ENCODE results near the gene CA6.
"Not testable (repeated sequence)": the region's sequence is repeated elsewhere in the genome, so short reads cannot be mapped to it uniquely, and the experiment has no call there.

Gene CA6

DNA sequence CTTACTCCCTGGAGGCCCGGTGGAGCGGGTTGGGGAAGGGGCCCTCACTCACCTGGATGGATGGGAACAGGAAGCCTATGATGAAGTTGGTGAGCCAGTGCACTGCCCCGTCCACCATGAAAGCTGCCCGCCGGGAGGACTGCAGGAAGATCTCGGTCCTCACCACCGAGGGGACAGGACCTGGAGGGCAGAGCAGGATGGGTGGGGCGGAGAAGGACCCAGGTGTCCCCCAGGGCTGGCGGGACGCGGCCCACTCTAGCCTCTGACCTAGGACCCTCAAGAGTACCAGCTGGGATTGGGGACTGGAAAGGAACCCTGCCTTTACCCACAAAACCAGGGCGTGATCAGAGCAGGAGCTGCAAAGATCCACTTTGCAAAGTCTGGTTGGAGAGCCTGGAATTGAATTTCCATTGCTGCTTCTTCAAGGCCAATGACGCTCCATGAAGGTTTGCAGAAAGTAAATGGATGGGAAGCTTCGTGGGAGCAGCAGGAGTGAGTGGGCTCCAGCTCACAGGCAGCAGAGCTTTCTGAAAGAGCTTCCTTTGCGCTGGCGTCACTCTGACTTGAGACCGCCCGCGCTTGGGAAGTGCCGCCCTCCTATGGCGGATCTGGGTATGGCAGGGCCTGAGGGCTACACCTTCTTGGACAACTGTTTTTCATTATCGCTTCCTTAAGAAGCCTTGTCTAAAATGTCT, 59.2 kb downstream of the CA6 start:
- DNase-seq (ENCODE audit: low read depth), result peak; percentile 68

DNA sequence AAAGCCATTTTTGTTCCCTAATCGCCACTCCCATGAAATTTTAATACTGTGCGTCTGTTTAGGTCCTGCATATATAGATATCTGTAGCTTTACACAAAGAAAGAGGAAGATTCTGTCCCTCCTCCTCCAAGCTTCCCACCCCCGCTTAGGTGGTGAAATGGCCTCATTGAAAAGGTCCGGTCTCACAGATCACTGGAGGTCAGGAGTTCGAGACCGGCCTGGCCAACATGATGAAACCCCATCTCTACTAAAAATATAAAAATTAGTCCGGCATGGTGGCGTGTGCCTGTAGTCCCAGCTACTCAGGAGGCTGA, 59.7 kb downstream of the CA6 start:
- DNase-seq (ENCODE audit: low read depth), result no peak

DNA sequence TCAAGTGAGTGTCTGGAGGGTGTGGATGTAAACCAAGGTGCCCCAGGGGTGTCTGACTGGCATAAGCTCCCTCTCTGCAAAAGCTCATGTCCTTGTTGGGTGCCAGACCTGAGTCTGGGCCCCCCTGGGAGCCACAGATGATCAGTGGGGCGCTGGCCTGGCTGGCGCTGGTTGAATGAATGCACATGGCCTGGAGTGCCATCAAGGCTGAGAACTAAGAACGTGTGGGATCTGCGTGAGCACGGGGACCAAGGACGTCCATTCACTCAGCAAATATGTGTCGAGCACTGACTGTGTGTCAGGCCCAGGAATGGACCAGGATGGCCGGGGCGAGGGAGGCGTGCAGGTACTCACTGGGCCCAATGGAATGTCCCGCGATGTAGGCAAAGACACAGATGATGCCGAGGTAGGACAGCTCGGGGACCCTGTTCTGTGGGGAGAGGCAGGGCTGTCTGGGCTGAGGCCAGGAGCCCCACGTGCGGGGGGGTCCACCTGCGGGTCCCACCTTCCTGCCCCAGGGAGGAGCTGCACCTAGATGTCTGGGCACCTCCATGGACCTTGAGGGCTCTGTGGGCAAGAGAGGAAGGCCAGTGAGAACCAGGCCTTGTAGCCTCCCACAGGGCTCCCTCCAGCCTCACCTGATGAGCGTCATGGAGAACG, 61.4 kb downstream of the CA6 start:
- DNase-seq (ENCODE audit: low read depth), result no peak

DNA sequence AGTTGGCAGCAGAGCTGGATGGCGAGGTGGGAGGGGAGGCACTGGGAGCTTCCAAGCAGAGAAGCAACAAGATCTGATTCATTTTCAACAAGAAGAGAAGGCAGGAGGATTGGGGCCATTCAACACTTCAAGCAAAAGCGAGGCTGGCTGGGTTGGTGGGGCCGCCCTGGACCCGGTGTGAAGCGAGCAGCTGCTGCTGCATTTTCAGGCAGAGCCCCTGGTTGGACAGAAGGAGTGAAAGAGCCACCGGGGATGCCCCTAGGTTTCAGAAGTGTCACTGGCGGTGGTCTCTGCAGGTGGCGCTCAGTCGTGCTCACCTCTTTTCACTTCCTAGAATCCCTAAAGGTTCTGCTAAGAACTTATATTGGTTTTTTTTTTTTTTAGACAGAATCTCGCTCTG, 62.6 kb downstream of the CA6 start:
- DNase-seq (ENCODE audit: low read depth), result no peak

DNA sequence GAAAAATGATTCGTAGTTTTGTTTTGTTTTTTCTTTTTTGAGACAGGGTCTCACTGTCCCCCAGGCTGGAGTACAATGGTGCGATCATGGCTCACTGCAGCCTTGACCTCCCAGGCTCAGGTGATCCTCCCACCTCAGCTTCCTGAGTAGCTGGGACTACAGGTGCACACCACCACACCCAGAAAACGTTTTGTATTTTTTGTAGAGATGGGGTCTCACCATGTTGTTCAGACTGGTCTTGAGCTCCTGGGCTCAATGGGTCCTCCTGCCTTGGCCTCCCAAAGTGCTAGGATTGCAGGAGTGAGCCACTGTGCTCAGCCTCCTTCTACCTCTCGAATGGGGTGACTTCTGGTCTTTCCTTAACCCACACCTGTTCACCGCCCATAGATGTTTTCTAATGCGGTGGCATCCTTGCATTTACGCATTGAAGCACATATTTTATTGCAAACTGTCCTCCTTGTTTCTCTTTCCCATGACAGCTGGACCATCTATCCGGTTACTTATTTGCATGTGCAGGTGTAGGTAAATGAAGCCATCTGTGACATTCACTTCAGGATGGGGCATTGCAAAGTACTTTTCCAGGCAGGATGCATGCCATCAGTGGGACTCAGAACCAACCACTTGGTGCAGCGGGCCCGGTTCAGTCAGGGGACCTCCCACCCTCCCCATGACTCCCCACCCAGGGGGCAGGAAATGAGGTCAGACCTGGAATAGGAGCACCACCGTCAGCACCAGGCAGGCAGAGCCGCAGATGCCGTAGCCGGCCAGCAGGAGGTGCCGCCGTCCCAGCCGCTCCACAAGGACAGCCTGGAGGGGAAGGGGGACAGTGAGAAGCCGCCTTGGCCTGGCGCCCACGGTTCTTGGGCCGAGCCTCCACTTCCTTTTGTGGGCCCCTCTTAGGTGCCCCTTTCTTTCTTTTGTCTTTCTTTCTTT, 64.0 kb downstream of the CA6 start:
- DNase-seq (ENCODE audit: low read depth), result no peak

DNA sequence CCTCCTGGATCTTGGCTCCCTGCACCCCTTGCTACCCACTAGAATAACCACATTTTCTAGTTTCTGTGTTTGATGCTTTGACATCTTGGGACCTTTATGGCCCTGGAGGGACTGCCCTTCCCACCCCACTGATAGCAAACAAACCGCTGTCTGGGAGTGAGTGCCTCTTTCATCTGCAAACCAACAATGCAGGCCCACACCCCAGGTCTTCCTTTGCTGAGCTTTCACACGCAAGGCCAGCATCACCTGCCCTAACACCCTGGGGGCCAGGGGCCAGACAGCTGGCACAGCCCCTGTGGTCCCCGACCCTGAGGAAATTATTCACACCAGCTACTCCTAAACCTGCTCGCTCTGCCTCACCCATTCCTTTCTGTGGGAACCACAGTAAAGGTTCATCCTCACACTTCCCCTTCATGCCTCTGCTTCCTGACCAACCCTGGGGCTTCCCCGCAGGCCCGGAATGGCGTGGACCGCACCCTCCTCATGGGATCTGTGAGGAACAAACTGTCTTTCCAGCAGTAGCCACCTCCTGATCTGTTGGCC, 65.2 kb downstream of the CA6 start:
- DNase-seq (ENCODE audit: low read depth), result no peak

DNA sequence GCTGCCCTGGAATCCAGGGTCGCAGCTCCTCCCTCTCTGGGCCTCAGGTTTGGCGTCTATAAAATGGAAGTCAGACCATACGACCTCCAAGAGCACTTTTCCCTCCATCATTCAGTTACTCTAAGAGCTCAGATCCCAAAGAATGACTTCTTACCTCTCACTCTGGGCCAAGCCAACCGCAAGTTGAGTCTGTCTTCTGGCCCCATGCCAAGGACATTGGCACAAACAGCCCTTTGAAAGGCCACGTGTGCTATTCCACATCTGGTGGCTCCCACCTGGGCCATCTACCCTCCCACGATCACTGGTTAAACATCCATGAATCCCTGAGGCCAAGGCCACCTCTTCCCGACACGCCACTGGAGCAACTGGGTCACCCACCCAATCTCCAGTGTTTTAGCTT, 68.2 kb downstream of the CA6 start:
- DNase-seq (ENCODE audit: low read depth), result no peak

DNA sequence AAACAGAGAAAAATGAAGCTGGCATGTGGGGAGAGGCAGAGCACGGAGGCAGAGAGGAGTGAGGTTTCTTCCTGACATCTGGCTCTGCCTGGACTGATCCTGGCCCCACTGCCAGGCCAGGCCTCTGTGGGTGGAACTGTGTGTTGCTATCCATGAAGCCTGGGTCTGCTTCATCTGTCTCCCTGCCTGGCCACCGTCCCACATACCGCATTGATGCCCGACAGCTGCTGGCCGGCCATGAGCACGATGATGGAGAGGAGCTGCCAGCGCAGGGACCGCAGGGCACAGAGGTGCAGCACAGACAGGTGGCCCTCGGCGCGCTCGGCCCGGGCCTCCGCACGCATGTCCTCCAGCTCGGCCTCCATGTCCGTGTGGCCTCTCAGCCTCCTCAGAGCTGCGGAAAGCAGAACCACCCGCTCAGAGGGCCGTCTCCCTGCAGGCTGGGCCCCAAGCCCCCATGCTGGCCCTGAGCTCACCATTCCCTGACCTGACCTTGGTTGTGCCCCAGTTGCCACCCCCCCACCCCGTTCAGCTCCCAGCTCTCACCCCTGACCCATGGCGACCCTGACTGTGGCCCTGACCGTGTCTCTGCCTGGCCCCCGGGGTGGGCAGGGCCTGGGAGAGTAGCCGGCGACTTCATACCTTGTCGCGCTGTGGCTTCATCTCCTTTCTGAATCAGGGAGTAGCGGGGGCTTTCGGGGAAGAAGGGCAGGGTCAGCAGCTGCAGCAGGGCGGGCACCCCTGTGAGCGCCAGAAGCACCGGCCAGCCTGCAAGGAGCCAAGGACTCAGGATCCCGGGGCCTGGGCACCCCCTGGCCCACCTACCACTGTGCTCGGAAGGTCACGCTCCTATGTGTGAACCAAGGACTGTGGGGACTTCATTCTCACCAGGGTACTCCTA, 69.1 kb downstream of the CA6 start:
- DNase-seq (ENCODE audit: low read depth), result no peak

DNA sequence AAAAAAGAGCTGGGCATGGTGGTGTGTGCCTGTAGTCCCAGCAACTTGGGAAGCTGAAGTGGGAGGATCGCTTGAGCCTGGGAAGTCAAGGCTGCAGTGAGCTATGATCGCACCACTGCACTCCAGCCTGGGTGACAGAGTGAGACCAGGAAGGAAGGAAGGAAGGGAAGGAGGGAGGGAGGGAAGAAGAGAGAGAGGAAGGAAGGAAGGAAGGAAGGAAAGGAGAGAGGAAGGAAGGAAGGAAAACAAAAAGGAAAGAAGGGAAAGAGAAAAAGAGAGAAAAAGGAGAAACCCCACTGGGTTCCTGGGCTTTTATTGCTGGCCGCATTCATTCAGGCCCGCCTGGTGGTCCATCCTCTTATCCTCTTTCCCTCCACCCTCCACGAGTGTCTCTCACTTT, 70.8 kb downstream of the CA6 start:
- DNase-seq (ENCODE audit: low read depth), result no peak

DNA sequence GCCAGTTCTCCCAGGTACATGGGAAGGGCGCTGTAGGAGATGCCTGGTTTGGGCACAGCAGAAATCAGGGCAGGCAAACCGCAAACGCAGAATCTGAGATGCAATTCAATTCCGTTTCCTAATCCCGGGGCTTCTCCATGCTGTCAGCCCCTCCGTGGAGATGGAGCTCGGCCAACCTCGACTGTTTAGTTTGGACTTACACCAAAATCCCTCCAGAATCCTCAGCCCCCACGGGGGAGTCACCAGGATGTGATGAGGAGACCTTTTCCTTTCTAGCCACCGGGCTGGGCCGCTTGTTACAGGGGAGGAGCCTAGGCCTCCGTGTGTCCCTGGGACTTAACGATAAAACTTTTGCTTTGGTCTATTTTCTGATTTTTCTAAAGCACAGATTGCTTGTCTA, 72.7 kb downstream of the CA6 start:
- no peak for DNase-seq (ENCODE audit: low read depth)

DNA sequence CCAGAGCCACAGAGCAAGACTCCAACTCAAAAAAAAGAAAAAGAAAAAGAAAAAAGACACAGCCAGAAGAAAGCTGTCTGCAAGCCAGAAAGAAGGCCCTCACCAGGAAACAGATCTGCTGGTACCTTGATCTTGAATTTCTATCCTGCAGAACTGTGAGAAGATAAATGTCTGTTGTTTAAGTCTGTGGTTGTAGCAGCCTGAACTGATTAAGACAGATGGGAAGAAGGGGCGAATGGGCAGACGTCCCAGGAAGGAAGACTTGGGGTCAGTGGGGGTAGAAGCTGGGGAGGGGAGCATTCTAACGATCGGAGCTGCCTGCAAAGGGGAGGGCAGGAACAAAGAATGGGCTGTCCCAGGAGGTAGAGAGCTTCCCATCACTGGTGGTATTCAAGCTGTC, 74.2 kb downstream of the CA6 start:
- no peak for DNase-seq (ENCODE audit: low read depth)

DNA sequence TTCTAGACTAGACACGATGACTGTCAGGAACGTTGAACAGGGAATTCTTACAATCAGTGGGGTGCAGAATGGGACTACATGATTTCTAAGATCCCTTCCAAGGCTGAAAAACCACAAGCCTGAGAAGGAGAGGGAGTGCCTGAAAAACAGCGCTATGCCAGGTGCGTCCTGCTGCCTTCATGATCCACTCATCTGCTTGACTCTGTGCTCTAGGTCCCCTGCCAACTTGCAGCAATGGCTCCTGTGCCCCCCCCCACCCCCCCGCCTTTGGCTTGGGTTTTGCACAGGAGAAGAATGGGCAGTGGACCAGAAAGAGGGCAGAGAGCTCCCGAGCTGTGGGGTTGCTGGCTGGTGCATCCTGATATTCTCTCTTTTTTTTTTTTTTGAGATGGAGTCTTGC, 74.6 kb downstream of the CA6 start:
- DNase-seq (ENCODE audit: low read depth), result no peak

DNA sequence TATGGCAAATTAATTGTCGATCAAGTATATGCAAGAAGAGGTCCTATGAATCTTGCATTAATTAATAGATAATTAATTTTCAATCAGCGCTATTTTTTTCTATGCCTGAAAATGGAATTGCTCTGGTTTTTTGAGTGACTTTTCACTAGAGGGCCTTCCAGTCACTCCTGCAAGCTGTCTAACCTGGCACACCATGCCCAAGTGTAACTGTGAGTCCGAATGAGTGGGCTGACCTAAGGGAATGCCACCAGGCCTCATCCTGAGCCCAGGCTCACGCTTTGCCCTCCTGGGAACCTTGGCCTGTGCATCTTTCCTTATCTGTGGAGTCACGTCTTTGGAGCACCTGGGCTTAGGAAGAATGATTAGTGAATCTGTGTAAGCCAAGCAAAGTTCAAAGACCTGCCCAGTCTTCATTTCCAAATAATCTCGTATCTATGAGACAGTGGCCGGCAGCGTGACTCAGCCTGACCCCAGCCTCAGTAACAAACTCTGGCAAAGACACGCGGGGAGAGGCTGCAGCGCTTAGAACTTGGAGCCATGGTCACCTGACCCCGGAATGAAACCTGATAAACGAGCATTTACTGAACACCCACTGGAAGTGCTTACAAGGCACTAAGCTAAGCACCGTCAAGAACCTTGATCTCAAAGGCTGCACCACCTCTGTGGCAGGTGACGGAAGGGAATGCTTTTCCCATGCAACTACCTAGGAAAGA, 76.5 kb downstream of the CA6 start:
- DNase-seq (ENCODE audit: low read depth), result not testable (repeated sequence)

DNA sequence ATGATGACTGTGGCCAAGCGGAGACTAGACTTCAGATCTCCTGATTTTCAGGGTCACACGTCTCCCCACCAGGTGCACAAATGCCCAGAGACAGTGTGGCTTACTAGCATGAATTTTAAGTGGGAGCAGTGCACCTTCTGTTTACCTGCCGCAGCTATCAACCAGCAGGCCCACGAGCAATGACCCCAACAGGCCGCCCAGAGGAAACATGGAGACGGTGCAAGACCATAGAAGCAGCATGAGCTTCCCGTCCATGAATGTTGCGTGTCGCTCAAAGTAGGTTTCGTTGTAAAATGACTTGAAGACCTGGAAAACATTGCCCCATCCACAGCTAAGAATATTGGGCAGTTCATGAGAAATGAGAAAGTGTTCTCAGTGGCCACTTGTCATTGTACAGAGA, 77.1 kb downstream of the CA6 start:
- no peak for DNase-seq (ENCODE audit: low read depth)
